ENCODE data around the gene CHST15. TPM values are rescaled to one million over a fixed set of nuclear protein-coding genes. Genes with fewer than 3 reads are reported as not detected.

CHST15 gene
- total and polyA plus RNA-seq, 2 of the 8 experiments (the other 6 are each of a cell fraction or from before 2014, with no cell fraction given) = 8.8 to 9.1 TPM

GRCh38 chr10:124097883-124098282 lies 4.5 kb upstream of the CHST15 start (continued):
- TF ChIP-seq CHD7 (IDR thresholded peaks at IDR 0.05; ENCODE audit: insufficient replicate concordance, low read length) (no peak), BCL11A (IDR thresholded peaks at IDR 0.05; ENCODE audit: low read depth in 2 of 2, low read length in 2 of 2) (no peak), ASH2L (IDR thresholded peaks at IDR 0.05; ENCODE audit: low read length) (no peak), TCF12 (IDR thresholded peaks at IDR 0.05; ENCODE audit: low read depth, low read length) (no peak), SP4 (IDR thresholded peaks at IDR 0.05; ENCODE audit: low read length) (no peak), ZNF274 (IDR thresholded peaks at IDR 0.05; ENCODE audit: borderline replicate concordance, extremely low read depth, low read length) (no peak), POLR2A (IDR thresholded peaks at IDR 0.05; ENCODE audit: control extremely low read depth in 1 of 2, low read depth in 2 of 2, low read length in 2 of 2) (no peak), CTCF (IDR thresholded peaks at IDR 0.05; ENCODE audit: control extremely low read depth in 1 of 3, insufficient read depth in 1 of 3, low read depth in 1 of 3, low read length in 3 of 3) (no peak)
